HepG2 (cell line): ENCODE data around the gene EOLA1.

Experiments used
- ARNTL ChIP-seq: sonication (generic); formaldehyde crosslinking; IDR thresholded peaks from 2 replicates; pipeline ENCODE4 v1.4.0; 2020; ENCODE audit warnings: mild to moderate bottlenecking, missing genetic modification reagents
- CBX5 ChIP-seq: sonication (generic); formaldehyde crosslinking; IDR thresholded peaks from 2 replicates; pipeline ENCODE4 v1.4.0; 2020; ENCODE audit warnings: missing genetic modification reagents, borderline replicate concordance
- CEBPB ChIP-seq: IDR thresholded peaks from 2 replicates; pipeline ENCODE4 v1.6.1; 2011; ENCODE audit warnings: low read depth, low read length, improper control_type of control experiment, borderline replicate concordance
- FOSL1 ChIP-seq: sonication (generic); formaldehyde crosslinking; IDR thresholded peaks from 2 replicates; pipeline ENCODE4 v1.9.0; 2021; ENCODE audit warnings: missing genetic modification reagents, borderline replicate concordance
- IKZF1 ChIP-seq: fragments of 450-650 bp; IDR thresholded peaks from 2 replicates; pipeline ENCODE4 v1.7.1; 2016
- KLF15 ChIP-seq: sonication (generic); formaldehyde crosslinking; IDR thresholded peaks from 2 replicates; pipeline ENCODE4 v1.8.1; 2023; ENCODE audit warnings: borderline replicate concordance, mild to moderate bottlenecking, inconsistent platforms, missing genetic modification reagents, mixed read lengths
- ZNF550 ChIP-seq: sonication (generic); formaldehyde crosslinking; IDR thresholded peaks from 2 replicates; pipeline ENCODE4 v1.4.0; 2020; ENCODE audit warnings: mild to moderate bottlenecking, missing genetic modification reagents, borderline replicate concordance
- TF ChIP-seq, protein P1 (sequence below): sonication (generic); formaldehyde crosslinking; IDR thresholded peaks from 2 replicates; pipeline ENCODE4 v1.4.0; 2020; ENCODE audit warnings: missing genetic modification reagents

DNA sequence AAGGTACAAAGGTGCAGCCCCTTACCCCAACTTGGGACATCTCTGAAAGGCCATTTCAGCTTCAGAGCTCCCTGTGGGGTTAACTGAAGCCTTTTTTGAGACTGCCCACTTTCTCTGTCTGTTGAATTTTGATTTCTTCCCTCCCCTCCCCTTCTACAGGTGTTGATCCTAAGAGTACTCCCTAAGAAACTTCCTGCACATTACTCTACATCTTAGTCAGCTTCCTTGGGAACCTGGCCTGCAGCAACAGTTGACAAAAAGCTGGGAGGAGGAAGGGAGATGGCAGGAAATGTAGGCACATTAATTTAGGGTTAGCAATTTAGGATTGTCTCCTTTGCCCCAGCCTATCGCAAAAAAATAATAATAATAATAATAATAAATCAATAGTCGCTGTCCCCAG, 34.5 kb upstream of the EOLA1 start:
- TF ChIP-seq ZNF550 (no peak), KLF15 (CRISPR knock-in tag) (no peak), IKZF1 (no peak), CEBPB (no peak), FOSL1 (CRISPR knock-in tag) (no peak), CBX5 (CRISPR knock-in tag) (no peak), ARNTL (CRISPR knock-in tag) (no peak)
- TF ChIP-seq, protein P1, sequence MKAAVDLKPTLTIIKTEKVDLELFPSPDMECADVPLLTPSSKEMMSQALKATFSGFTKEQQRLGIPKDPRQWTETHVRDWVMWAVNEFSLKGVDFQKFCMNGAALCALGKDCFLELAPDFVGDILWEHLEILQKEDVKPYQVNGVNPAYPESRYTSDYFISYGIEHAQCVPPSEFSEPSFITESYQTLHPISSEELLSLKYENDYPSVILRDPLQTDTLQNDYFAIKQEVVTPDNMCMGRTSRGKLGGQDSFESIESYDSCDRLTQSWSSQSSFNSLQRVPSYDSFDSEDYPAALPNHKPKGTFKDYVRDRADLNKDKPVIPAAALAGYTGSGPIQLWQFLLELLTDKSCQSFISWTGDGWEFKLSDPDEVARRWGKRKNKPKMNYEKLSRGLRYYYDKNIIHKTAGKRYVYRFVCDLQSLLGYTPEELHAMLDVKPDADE (CRISPR knock-in tag) = no peak
